Adipose tissue (tissue), 3 donors: ENCODE data around the gene MFSD2A. TPM values are rescaled to one million over a fixed set of nuclear protein-coding genes. Genes with fewer than 3 reads are reported as not detected.
"Not testable (repeated sequence)": the region's sequence is repeated elsewhere in the genome, so short reads cannot be mapped to it uniquely, and the experiment has no call there.

ENCODE experiments used
- H3K27ac ChIP-seq: one replicate; pipeline ENCODE4 v1.5.1; 2013; ENCODE audit warnings: low read depth, low read length
- WGBS, 3 donors: extraction: QIAGEN DNeasy Blood & Tissue Kit; methylation state at CpG; one replicate each; pipeline ENCODE4 v1.1.7; 2013; 5-methylcytosine and 5-hydroxymethylcytosine counted together
- polyA plus RNA-seq, 3 donors: library from polyadenylated mRNA; stranded (reverse); fragments of 200-250 nt; gene quantifications; one replicate each; pipeline ENCODE4 v1.2.3, GENCODE V29; 2013
- donor health status: healthy with polysubstance abuse.
- donor health status: Bipolar disorder and iron deficiency.
- donor health status: healthy.

The MFSD2A gene
- polyA plus RNA-seq, 3 donors = 0.35 to 21.0 (median 1.5) TPM

DNA sequence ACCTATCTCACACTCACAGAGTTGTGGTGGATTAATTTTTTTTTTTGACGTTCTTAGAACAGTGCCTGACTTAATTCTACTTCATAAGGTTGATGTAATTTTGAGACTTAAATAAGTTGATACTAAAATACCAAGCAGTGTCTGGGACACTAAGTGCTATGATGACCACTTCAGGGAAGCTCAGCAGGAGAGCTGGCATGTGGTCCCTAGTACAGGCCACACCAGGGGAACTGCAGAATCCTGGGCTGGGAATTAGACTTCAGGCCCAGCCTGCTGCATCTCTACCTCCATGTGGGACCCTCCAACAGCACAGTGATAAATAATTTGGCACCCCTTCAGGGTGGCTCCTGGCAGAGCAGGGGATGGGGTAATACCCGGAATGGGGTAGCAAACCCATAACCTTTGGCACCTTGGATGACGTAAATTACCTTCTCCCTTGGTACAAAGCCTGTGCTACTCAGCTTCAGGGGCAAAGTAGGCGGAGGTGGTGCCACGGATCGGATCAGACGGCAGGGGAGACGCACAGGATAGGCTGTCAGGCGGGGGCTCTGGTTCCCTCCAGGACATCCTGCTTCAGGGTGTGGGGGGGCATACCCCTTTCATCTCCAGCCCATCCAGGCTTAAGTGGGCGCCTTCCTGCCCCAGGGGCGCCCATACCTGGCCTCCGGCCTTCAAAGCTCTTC is 4.8 kb downstream of the MFSD2A start:
- H3K27ac ChIP-seq = no peak overlapping the region
- WGBS, 3 donors = 60 to 86% (median 64%) methylated on average over 12 of the region's 12 CpGs

DNA sequence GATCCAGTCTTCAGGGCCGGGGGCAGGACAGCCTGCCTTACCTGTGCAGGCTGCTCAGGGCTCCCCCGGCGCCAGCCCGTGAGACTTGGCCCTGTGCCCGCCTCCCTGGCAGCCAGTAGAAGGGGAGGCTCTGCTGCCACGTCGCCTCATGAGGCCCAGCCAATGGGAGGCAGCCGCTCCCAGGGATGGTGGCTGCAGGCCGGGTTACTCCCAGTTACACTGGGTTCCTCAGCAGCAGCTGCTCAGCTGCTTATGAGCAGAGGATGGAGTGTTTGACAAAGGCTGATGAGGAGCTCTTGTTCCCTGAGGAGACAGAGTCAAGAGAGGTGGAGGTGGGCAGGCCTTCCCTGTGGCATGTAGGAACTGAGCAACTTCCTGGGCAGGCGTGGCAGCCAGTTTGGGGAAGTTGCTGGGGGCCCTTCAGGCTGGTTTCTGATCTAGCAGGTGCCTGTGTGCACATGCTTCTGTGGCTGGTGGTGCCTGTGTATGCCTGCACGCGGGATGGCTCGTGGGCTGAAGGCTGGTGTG is 5.5 kb downstream of the MFSD2A start:
- no peak overlapping the region for H3K27ac ChIP-seq
- WGBS, 3 donors = 36 to 48% (median 42%) methylated on average over 13 of the region's 13 CpGs

DNA sequence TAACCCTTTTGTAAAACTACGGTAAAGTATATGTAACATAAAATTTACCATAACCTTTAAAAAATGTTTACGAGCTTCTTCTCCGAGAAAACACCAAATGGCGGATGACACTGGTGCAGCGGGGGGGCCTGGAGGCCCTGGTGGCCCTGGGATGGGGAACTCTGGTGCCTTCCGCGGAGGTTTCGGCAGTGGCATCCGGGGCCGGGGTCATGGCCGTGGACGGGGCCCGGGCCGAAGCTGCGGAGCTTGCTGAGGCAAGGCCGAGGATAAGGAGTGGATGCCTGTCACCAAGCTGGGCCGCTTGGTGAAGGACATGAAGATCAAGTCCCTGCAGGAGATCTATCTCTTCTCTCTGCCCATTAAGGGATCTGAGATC is 7.5 kb downstream of the MFSD2A start:
- WGBS, 3 donors = 96 to 98% (median 97%) methylated on average over 17 of the region's 17 CpGs
- H3K27ac ChIP-seq = no peak overlapping the region

DNA sequence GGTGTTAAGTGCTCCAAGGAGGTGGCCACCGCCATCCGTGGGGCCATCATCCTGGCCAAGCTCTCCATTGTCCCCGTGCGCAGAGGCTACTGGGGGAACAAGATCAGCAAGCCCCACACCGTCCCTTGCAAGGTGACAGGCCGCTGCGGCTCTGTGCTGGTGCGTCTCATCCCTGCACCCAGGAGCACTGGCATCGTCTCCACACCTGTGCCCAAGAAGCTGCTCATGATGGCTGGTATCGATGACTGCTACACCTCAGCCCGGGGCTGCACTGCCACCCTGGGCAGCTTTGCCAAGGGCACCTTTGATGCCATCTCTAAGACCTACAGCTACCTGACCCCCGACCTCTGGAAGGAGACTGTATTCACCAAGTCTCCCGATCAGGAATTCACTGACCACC is 8.0 kb downstream of the MFSD2A start:
- H3K27ac ChIP-seq = not testable (repeated sequence)
- 95 to 97% (median 96%) methylated on average over 11 of the region's 13 CpGs for WGBS, 3 donors

DNA sequence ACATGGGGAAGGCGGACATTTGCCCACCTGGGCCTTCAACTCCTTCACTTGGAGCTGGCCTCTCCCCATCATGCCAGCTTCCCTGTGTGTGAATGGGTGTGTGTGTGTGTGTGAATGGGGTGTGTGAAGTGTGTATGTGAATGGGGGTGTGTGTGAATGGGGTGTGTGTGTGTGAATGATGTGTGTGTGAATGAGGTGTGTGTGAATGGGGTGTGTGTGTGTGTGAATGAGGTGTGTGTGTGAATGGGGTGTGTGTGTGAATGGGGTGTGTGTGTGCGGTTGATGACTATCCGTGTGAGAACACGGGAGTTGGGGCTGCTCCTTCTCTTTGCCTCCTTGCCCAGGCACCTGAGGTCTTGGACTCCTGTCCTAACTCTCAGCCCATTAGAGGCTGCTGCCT is 9.6 kb downstream of the MFSD2A start:
- 93 to 97% (median 96%) methylated on average over 4 of the region's 4 CpGs for whole genome bisulfite sequencing, 3 donors
- no peak overlapping the region for H3K27ac ChIP-seq

DNA sequence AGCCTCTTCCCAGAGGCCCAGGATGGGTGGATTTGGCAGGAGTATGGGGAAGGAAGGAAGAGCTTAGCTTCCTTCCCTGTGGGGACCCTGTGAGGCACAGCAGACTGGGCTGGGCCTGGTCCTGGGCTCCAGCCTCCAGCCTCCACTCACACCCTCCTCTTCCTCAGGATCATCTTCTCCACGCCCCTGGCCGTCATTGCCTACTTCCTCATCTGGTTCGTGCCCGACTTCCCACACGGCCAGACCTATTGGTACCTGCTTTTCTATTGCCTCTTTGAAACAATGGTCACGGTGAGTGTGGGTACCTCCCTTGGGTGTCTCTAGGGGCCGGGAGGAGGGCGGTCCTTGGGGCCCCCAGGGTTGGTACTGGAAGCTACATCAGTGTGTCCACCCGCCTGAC is 10.1 kb downstream of the MFSD2A start:
- 67 to 81% (median 67%) methylated on average over 8 to 9 of the region's 9 CpGs for WGBS, 3 donors
- H3K27ac ChIP-seq = no peak overlapping the region

DNA sequence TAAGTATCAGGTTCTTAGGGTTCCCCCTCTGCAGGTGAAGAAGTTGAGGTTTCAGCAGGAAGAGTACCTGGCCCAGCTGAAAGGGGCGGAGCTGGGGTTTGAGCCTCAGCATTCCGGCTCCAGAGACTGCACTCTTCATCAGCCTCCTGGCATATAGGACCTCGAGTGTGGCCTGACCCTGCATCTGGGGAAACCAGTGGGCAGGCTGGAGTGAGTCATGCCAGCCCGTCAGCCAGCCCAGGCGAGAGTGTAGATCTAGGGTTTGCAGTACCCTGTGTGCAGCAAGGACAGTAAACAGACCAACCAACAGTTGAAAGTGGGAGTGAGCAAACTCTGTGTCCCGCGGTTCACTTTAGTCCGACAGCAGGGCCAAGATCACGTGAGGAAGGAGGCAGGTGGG is 14.1 kb downstream of the MFSD2A start:
- 89 to 95% (median 89%) methylated on average over 9 of the region's 9 CpGs for WGBS, 3 donors
- H3K27ac ChIP-seq = no peak overlapping the region

DNA sequence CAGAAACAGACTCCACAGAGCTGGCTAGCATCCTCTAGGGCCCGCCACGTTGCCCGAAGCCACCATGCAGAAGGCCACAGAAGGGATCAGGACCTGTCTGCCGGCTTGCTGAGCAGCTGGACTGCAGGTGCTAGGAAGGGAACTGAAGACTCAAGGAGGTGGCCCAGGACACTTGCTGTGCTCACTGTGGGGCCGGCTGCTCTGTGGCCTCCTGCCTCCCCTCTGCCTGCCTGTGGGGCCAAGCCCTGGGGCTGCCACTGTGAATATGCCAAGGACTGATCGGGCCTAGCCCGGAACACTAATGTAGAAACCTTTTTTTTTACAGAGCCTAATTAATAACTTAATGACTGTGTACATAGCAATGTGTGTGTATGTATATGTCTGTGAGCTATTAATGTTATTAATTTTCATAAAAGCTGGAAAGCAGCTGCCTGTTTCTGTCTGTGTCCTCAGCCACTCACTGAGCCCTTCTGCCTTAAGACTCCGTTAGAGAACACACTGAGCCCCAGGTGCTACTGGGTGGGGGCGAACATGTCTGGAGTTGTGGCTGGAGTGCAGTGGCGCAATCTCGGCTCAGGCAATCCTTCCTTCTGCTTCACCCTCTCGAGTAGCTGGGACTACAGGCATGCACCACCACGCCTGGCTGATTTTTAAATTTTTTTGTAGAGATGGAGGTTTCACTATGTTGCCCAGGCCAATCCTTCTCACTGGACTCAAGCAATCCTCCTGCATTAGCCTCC is 14.8 kb downstream of the MFSD2A start:
- no peak overlapping the region for H3K27ac ChIP-seq
- 78 to 95% (median 84%) methylated on average over 13 of the region's 13 CpGs for WGBS, 3 donors

DNA sequence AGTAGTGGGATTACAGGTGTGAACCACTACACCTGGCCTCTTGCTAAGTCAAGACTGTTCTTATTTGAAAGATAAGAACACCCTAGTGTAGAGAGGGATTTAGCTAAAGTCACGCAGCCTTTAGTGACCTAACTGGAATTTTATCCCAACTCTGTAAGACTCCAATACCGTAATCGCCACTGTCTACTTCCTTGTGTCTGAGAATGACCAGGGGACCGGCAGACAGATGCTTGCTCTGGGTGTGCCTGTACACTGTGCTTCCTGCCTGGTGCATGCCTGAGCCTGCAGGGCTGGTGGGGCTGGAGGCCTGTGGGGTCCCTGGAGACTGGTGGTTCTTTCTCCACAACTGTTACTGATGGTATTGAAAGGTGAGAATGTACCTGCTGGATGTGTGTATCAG is 15.3 kb downstream of the MFSD2A start:
- H3K27ac ChIP-seq = no peak overlapping the region
- WGBS, 3 donors = 39 to 78% (median 75%) methylated on average over 4 of the region's 4 CpGs

DNA sequence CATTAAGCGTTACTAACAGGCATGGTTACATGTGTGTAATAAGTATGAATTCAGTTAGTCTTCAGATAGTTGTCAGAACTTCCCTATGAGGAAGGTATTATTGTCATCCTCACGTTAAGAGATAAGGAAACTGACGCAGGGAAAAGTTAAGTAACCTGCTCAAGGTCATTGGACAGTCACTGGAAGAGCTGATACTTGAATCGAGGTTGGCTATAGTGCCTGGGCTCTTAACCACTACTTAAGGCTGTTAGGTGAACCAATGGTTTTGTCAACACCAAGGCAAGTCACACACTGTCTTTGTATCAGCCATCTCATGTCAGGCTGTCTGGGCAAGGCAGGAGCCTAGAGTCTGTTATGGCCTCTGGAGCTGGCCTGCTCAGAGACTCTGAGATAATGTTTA is 16.2 kb downstream of the MFSD2A start:
- WGBS, 3 donors = 49 to 75% (median 69%) methylated on average over 4 of the region's 4 CpGs

DNA sequence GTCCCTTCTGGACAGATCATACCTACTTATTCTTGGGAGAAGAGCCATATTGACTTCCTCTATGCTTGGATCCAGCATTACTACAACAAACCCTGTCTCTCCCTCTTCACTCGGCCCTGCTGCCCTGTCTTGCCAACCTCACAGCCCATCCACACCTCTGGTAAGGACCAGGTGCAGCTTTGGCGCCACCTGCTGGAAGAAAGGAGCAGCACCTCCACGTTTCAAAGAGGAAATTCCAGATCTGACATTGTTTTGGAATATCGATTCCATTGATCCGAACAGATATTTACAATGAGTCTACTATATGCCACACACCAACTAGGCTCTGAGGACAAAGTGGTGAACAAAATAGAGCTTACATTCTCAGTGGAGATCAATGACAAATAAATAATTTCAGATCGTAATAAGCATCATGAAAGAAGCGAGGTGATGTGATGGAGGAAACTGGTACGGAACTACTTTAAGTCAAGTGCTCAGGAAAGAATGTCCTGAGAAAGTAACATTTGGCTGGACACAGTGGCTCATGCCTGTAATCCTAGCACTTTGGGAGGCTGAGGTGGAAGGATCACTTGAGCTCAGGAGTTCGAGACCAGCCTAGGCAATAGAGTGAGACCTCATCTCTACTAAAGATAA is 18.7 kb downstream of the MFSD2A start:
- H3K27ac ChIP-seq = no peak overlapping the region
- 20 to 25% (median 23%) methylated on average over 9 of the region's 9 CpGs for WGBS, 3 donors

More for the DNA sequence above, 16.2 kb downstream of the MFSD2A start:
- H3K27ac ChIP-seq = no peak overlapping the region

DNA sequence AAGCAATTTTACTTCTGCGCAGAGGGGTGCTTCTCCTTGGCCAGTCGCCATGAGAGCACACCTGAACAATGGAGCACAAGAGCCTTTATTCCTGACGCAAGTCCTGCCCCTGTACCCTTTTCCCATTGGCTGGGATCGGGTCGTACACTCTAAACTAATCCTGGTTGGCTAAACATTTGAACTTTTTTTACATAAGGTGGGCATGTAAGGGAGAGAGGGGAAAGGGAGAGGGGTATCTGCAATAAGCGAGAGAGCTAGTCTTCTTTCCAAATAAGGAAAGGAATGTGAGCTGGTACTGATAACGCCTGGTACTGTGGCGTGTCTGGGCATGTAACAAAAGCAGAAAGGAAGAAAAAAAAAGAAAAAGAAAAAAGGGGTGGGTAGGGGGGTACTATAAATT is 21.8 kb downstream of the MFSD2A start:
- H3K27ac ChIP-seq = no peak overlapping the region
- 62 to 78% (median 75%) methylated on average over 8 of the region's 8 CpGs for WGBS, 3 donors

DNA sequence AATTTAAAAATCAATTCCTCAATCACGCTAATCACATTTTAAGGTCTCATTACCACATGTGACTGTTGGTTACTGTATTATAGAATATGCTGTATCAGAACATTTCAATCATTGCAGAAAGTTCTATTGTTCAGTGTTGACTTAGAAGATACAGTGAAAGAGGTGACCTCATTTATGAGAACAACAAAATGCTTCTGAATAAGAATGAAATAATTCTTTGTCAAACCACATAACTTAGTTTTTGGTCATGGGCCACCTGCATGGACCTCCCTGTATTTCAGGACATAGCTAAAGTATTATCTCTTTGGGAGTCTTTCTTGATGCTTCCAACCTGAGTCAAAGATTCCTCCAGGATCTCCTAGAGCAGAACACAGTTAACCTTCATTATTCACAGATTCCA is 22.3 kb downstream of the MFSD2A start:
- no peak overlapping the region for H3K27ac ChIP-seq
- 93 to 97% (median 95%) methylated on average over 1 of the region's 1 CpG for WGBS, 3 donors

DNA sequence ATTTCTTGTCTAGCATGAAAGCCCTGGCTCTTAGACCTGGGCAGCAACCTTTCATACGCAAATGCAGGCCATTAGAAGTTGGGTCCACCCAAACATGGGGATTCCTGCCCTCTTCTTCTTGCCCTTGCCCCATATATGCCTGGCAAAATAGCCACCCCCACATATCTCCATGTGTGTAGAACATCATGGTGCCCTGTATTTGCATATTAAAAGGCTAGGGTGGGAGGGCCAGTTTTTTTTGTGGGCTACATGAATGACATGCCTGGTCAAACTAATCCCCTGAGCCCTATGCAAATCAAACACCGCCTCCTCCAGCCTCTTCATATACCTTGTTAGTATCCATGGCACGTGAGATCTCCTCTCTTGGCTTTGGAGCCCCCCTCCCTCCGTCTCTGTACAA is 24.7 kb downstream of the MFSD2A start:
- WGBS, 3 donors = 85 to 93% (median 91%) methylated on average over 4 of the region's 4 CpGs

DNA sequence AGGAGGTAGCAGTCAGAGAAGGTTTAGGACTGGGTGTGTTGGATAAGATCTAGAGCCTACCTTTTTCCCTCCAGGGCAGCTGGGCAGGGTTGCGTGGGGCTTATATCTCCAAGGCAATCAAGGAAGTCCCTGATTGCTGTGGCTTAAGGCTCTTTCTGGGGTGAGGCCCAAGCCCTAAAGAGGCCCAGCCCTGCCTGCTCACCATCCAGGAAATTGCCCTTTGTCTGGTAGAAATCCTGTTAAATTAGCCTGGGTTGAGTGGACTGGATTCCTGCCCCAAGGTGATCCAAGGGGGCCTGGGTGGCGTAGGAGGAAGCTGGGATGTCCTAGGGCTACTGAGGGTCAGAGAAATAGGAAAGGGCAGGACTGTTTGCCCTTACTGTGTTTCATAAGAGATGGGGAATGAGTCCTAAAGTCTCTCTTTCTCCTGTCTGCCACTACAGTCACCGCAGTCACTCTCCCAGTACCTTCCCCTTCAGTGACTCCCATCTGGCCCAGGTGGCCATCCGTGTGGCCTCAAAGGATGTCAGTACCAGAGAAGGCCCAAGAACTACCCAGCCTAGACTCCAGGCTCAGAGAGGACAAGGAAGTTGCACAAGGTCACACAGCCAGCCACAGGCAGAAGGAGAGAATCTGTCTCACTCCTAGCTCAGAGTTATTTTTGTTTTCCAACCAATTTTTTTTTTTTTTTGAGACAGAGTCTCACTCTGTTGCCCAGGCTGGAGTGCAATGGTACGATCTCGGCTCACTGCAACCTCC is 25.8 kb downstream of the MFSD2A start:
- H3K27ac ChIP-seq = no peak overlapping the region
- WGBS, 3 donors = 80 to 85% (median 82%) methylated on average over 6 of the region's 6 CpGs

More for the DNA sequence above, 24.7 kb downstream of the MFSD2A start:
- H3K27ac ChIP-seq = no peak overlapping the region

DNA sequence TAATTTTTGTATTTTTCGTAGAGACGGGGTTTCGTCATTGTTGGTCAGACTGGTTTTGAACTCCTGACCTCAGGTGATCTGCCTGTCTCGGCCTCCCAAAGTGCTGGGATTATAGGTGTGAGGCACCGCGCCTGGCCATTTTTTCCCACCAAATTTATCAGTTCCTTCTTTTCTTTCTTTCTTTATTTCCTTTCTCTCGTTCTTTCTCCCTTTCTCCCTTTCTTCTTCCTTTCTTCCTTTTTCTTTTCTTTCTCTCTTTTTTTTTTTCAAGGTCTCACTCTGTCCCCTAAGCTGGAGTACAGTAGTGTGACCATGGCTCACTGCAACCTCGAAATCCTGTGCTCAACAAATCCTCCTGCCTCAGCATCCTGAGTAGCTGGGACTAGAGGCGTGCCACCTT is 26.4 kb downstream of the MFSD2A start:
- WGBS, 3 donors = 88 to 95% (median 89%) methylated on average over 9 of the region's 9 CpGs
- H3K27ac ChIP-seq = no peak overlapping the region

DNA sequence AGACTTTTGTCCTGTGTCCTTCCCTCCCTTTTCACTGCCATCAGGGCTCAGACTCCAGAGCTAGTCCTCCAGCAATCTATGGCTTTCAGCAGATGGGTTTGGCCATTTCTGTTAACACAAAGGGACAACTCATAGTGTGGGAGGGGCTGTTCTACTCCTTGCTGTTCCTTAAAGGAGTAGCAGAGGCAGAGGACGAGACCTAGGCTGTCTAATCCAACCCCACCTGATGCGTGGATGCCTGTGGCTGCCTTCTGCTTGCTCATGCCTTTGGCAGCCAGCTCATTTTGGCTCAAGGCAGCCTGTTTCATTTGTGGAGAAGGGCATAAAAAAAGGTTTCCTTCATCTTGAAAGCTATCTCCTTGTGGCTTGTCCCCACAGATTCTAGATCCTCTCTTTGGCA is 27.0 kb downstream of the MFSD2A start:
- 76 to 93% (median 77%) methylated on average over 2 of the region's 2 CpGs for WGBS, 3 donors
- no peak overlapping the region for H3K27ac ChIP-seq

DNA sequence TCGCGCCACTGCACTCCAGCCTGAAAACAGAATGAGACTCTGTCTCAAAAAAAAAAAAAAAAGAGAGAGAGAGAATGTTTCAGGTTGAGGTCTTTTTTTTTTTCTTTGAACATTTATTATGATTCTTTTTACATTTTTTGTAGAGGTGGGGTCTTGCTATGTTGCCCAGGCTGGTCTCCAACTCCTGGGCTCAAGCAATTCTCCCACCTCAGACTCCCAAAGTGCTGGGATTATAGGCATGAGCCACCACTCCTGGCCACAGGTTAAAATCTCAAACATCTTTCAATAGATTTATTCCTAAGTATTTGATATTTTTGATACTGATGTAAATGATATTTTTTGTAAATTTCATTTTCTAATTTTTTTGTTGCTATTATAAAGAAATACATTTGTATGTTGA is 29.5 kb downstream of the MFSD2A start:
- H3K27ac ChIP-seq = not testable (repeated sequence)
- WGBS, 3 donors = 95 to 100% (median 95%) methylated on average over 2 of the region's 2 CpGs

DNA sequence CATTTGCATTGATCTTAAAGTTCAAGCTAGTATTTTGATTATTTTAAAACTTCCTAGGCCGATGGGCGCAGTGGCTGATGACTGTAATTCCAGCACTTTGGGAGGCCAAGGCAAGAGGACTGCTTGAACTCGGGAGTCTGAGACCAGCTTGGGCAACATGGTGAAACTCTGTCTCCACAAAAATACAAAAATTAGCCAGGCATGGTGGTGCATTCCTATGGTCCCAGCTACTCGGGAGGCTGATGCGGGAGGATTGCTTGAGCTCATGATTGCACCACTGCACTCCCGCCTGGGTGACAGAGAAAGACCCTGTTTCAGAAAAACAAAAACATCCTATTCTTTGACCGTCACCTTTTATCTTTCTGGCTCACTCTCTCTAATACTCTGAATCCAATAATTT is 30.0 kb downstream of the MFSD2A start:
- WGBS, 3 donors = 79 to 87% (median 79%) methylated on average over 7 of the region's 7 CpGs

More for the DNA sequence above, 30.0 kb downstream of the MFSD2A start:
- H3K27ac ChIP-seq = no peak overlapping the region
